Ishikawa (cell line): ENCODE measurements around the gene CRELD2.

Experiments
- CEBPB ChIP-seq: IDR thresholded peaks from 2 replicates; pipeline ENCODE4 v1.6.1; 2012
- CREB1 ChIP-seq: IDR thresholded peaks from 2 replicates; pipeline ENCODE4 v1.6.1; 2012; ENCODE audit warnings: low read depth
- EGR1 ChIP-seq: IDR thresholded peaks from 2 replicates; pipeline ENCODE4 v1.6.1; 2012
- EP300 ChIP-seq: IDR thresholded peaks from 2 replicates; pipeline ENCODE4 v1.6.1; 2012; ENCODE audit warnings: borderline replicate concordance
- FOXM1 ChIP-seq: IDR thresholded peaks from 2 replicates; pipeline ENCODE4 v1.6.1; 2012; ENCODE audit warnings: low read depth, borderline replicate concordance
- NFIC ChIP-seq: IDR thresholded peaks from 2 replicates; pipeline ENCODE4 v1.6.1; 2012
- RAD21 ChIP-seq: IDR thresholded peaks from 2 replicates; pipeline ENCODE4 v1.6.1; 2012; ENCODE audit warnings: low read depth
- TAF1 ChIP-seq: IDR thresholded peaks from 2 replicates; pipeline ENCODE4 v1.6.1; 2012; ENCODE audit warnings: low read depth, mild to moderate bottlenecking
- TCF12 ChIP-seq: IDR thresholded peaks from 2 replicates; pipeline ENCODE4 v1.6.1; 2012; ENCODE audit warnings: low read depth
- TEAD4 ChIP-seq: IDR thresholded peaks from 2 replicates; pipeline ENCODE4 v1.6.1; 2012
- YY1 ChIP-seq: IDR thresholded peaks from 2 replicates; pipeline ENCODE4 v1.6.1; 2012; ENCODE audit warnings: low read depth
- ZBTB7A ChIP-seq: IDR thresholded peaks from 2 replicates; pipeline ENCODE4 v1.6.1; 2012; ENCODE audit warnings: low read depth
- TF ChIP-seq, protein P1 (sequence below): IDR thresholded peaks from 2 replicates; pipeline ENCODE4 v1.6.1; 2012
- TF ChIP-seq, protein P2 (sequence below): IDR thresholded peaks from 2 replicates; pipeline ENCODE4 v1.6.1; 2012; ENCODE audit warnings: low read depth, mild to moderate bottlenecking
- TF ChIP-seq, protein P3 (sequence below): IDR thresholded peaks from 2 replicates; pipeline ENCODE4 v1.6.1; 2012

Gene CRELD2

DNA sequence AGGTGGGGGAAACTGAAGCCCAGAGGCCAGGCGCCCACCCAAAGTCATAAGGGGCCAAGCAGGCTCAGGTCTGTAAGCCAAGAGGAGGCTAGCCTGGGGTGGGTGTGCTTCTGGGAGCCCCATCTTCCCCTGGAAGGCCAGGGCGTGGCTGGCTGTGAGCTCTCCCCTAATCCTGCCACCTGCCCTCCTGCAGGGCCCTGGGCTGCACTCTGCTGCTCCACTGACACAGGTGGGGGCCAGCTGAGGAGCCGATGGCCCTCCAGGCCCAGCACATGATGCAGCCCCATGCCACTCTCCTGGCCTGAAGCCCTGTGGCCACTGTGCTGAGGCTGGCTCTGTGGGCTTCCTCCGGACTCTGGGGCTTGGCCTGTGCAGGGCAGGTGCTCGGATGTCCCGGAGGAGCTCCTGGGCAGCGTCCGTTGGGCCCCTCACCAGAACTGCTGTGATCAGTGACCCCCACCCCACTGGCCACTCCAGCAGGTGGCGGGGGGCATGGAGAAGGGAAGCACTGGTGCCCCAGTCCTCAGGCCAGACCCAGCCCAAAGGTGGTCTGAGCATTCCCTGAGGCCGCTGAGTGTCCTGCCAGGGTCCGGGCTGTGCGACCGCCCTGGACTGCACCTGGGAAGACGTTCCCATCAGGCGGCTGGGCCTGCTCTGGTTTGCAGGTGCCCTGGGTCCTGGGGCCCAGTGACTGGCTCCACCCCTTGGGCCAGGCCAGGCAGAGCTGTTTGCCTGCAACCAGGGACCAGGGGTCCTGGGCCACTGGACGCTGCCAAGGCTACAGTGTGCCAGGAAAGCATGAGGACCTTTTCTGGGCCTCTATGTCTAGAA is 50.6 kb downstream of the CRELD2 start:
- TF ChIP-seq, protein P1, sequence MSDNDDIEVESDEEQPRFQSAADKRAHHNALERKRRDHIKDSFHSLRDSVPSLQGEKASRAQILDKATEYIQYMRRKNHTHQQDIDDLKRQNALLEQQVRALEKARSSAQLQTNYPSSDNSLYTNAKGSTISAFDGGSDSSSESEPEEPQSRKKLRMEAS: no peak
- no peak for TF ChIP-seq NFIC
- no peak for TF ChIP-seq FOXM1
- TF ChIP-seq TEAD4: no peak
- TF ChIP-seq TCF12: no peak
- TF ChIP-seq EGR1: no peak
- TF ChIP-seq TAF1: no peak
- TF ChIP-seq ZBTB7A: no peak
- TF ChIP-seq CEBPB: no peak
- TF ChIP-seq YY1: no peak
- no peak for TF ChIP-seq CREB1
- TF ChIP-seq, protein P2, sequence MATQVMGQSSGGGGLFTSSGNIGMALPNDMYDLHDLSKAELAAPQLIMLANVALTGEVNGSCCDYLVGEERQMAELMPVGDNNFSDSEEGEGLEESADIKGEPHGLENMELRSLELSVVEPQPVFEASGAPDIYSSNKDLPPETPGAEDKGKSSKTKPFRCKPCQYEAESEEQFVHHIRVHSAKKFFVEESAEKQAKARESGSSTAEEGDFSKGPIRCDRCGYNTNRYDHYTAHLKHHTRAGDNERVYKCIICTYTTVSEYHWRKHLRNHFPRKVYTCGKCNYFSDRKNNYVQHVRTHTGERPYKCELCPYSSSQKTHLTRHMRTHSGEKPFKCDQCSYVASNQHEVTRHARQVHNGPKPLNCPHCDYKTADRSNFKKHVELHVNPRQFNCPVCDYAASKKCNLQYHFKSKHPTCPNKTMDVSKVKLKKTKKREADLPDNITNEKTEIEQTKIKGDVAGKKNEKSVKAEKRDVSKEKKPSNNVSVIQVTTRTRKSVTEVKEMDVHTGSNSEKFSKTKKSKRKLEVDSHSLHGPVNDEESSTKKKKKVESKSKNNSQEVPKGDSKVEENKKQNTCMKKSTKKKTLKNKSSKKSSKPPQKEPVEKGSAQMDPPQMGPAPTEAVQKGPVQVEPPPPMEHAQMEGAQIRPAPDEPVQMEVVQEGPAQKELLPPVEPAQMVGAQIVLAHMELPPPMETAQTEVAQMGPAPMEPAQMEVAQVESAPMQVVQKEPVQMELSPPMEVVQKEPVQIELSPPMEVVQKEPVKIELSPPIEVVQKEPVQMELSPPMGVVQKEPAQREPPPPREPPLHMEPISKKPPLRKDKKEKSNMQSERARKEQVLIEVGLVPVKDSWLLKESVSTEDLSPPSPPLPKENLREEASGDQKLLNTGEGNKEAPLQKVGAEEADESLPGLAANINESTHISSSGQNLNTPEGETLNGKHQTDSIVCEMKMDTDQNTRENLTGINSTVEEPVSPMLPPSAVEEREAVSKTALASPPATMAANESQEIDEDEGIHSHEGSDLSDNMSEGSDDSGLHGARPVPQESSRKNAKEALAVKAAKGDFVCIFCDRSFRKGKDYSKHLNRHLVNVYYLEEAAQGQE: no peak
- TF ChIP-seq, protein P3, sequence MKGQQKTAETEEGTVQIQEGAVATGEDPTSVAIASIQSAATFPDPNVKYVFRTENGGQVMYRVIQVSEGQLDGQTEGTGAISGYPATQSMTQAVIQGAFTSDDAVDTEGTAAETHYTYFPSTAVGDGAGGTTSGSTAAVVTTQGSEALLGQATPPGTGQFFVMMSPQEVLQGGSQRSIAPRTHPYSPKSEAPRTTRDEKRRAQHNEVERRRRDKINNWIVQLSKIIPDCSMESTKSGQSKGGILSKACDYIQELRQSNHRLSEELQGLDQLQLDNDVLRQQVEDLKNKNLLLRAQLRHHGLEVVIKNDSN: no peak
- no peak for TF ChIP-seq RAD21
- TF ChIP-seq EP300: no peak

DNA sequence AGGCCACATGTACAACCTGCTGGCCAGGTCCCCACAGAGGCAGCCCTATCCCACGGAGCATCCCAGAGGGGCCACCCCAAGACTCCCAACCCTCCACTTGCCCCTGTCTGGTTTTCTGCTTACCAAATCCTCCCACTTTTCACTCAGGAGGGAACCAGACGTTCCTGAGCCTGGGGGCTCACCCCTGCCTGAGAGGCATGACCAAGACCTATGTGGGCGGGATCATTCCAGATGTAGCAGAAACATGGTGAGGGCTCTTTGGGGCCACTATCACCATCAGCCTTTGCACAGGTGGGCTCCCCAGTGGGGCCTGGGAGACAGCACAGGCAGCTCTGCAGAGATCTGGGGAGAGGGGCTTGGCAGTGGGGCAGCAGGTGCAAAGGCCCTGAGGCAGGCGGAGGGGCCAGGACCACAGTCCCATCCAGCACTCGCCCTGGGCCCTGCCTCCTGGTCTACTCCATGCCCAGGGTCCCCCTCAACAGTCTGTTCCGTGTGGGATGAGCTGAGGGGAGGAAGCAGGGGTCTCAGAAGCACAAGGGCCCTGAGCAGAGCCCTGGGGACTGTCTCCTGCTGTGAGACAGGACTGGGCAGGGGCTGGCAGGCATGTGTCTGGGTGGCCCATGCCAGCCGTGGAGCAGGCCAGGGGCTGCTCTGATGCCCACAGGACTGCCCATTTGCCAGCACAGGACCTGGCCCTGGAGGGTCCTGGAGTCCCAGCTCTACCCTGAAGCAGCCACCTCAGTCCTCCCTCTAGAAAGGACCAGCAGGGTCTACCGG is 51.5 kb downstream of the CRELD2 start:
- TF ChIP-seq TCF12: no peak

DNA sequence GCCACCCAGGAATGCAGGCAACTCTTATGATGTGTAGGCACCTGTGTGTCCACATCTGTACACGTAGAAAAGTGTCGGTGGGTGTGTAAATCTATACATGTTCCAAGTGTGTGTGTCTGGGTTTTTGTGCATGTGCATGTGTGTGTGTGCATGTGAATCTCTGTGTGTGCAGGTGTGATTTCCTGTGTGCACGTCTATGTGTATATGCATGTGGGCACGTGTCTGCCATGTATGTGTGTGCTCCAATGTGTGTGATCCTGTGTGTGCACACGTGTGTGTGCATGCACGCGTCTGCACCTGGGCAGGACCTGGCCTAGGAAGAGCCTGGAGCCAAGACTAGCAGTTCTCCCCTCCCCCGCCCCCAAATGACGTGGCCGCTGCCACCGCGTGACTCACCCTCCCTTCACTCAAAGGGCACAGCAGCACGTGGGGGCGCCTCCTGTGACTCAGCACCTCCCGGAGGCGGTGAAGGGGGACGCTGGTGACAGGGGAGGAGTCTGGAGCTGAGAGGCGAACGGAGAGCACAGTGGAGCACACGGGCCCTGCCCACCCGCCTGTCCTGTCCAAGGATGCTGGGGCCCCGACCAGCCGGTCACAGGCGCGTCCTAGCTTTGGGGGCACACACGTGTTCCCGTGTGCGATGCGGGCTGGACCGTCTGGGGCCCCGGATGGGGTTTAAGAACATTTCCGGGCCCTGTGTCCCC is 52.2 kb downstream of the CRELD2 start:
- TF ChIP-seq RAD21 (no peak; the same call in 1 of the 2 replicates), TAF1 (no peak), EP300 (peak; percentile 72; the same call in 1 of the 2 replicates), CEBPB (no peak), CREB1 (peak; percentile 78; the same call in 1 of the 2 replicates), TEAD4 (peak; percentile 36; the same call in 1 of the 2 replicates), YY1 (no peak), EGR1 (peak; percentile 50; the same call in 1 of the 2 replicates), ZBTB7A (no peak), TCF12 (peak; percentile 83), NFIC (peak; percentile 66), FOXM1 (no peak)
- TF ChIP-seq, protein P1: peak; percentile 99
- TF ChIP-seq, protein P3: peak; percentile 96
- TF ChIP-seq, protein P2: no peak

DNA sequence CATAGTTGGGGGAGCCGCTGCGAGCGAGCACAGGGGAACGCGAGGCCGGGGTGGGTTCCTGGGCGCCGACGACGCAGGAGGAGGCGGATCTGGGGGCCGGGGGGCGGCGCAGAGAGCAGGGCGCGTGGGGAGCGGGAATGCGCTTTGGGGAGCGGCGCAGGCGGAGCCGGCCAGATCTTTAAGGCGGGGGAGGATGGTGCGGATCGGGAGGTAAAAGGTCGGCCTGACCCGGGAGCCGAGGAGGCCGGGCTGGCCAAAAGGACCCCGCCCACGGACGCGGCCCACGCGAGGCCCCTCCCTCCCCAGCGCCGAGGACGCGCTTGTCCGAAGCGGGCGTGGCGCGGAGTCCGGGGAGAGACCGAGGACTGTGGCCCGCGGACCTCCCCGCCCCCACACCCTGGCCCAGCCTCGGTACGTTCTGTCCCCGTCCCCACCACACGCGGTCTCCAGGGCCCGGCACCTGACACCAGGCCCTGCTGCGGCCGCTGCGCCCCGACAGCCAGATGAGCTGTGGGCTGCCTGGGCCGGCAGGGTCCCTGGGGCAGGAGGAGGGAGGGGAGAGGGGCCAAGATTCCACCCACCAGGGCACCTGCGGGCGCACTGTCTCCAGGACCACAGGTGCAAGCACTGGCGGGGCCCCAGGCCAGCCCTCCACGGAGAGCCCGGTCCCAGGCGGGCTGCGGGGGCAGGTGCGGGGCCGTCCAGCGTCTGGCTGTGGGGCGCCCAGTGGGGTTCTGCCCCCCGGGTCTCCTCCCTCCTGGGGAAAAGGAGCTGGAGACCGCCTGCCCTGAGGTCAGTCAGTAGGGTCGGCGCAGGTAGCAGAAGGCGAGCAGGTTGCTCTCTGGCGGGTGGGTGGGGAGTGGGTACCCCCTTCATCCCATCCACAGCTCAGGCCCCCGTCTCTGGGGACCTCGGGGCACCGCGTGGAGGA is 53.1 kb downstream of the CRELD2 start:
- TF ChIP-seq, protein P3: no peak
- TF ChIP-seq, protein P1: peak; percentile 15; the same call in 1 of the 2 replicates
- TF ChIP-seq CREB1 (no peak), EP300 (0 out of 2 replicates have a peak, but pooled peaks have one; percentile 23), YY1 (no peak), EGR1 (peak; percentile 85)
